Effector memory CD8-positive, alpha-beta T cell (primary cell): ENCODE results near the gene TRAF3.
"Not testable (repeated sequence)": the region's sequence is repeated elsewhere in the genome, so short reads cannot be mapped to it uniquely, and the experiment has no call there.

Experiments used
- ATAC-seq: fragments of 150-1000 bp; cut with Tn5 transposase; replicated peaks from 2 replicates; pipeline ENCODE4 v1.10.0; 2021; ENCODE audit warnings: mild to moderate bottlenecking, moderate library complexity
- DNase-seq, 3 experiments: peaks; one replicate each; pipeline ENCODE4 v3.0.0; 2021
- H3K27ac Mint-ChIP-seq, 2 donors: one replicate each; pipeline ENCODE4 v1.8.0; 2022; ENCODE audit warnings: mild to moderate bottlenecking in 2 of 2, mixed read lengths in 2 of 2, moderate library complexity in 2 of 2
- H3K27me3 Mint-ChIP-seq, 2 donors: one replicate each; pipeline ENCODE4 v1.8.0; 2022; ENCODE audit warnings: mixed read lengths in 2 of 2
- H3K36me3 Mint-ChIP-seq: one replicate; pipeline ENCODE4 v1.8.0; 2022; ENCODE audit warnings: mild to moderate bottlenecking, moderate library complexity, mixed read lengths; ENCODE audit not compliant: insufficient read depth
- H3K4me1 Mint-ChIP-seq, 2 donors: one replicate each; pipeline ENCODE4 v1.8.0; 2022; ENCODE audit warnings: low read depth in 2 of 2, mixed read lengths in 2 of 2
- H3K4me3 Mint-ChIP-seq, 2 donors: one replicate each; pipeline ENCODE4 v1.8.0; 2022; ENCODE audit warnings: mild to moderate bottlenecking in 2 of 2, mixed read lengths in 2 of 2, moderate library complexity in 2 of 2
- H3K9me3 Mint-ChIP-seq, 2 donors: one replicate each; pipeline ENCODE4 v1.8.0; 2022; ENCODE audit warnings: mixed read lengths in 2 of 2

Gene TRAF3

GRCh38 chr14:102813691-102814090 is 36.4 kb downstream of the TRAF3 start:
- DNase-seq (no peak), ATAC-seq (no peak)
- H3K36me3 Mint-ChIP-seq: peaks cover 28% of the 10 kb centered on the region
- H3K4me3 Mint-ChIP-seq: no peak overlapping the region
- H3K9me3 Mint-ChIP-seq: no peaks in the 10 kb centered on the region
- H3K27me3 Mint-ChIP-seq: no peaks in the 10 kb centered on the region
- H3K4me1 Mint-ChIP-seq: peaks cover 37 to 62% of the 10 kb centered on the region in 2 donors
- peak overlapping the region in 1 of 2 donors; percentile 9 for H3K27ac Mint-ChIP-seq

DNA sequence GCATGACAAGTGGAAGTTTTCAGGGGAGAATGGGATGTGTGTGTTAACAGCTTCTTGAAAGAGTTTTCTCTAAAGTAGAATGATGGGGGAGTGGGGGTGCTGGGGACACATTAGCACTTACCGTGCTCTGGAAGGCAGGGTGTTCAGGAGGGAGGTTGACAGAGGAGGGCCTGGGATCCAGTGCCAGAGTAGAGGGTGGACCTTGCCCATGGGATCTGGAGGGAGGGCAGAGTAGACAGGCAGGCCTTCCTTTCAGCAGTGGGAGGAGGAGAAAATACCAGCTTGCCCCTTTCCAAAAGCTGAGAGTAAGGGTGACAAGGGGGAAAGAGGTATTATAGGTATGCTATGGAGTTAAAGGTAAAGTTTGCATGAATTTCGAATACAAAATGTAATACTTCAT is 40.1 kb downstream of the TRAF3 start:
- Mint-ChIP-seq H3K4me3 (no peak overlapping the region), H3K27ac (peak overlapping the region; percentile 26 to 96), H3K9me3 (no peaks in the 10 kb centered on the region)

GRCh38 chr14:102817942-102818940 is 41.0 kb downstream of the TRAF3 start:
- DNase-seq: no peak
- Mint-ChIP-seq H3K27me3 (no peaks in the 10 kb centered on the region), H3K27ac (peak overlapping the region; percentile 26 to 96), H3K4me3 (peak overlapping the region in 1 of 2 donors; percentile 81), H3K36me3 (peaks cover 28% of the 10 kb centered on the region), H3K4me1 (peaks cover 50 to 70% of the 10 kb centered on the region in 2 donors), H3K9me3 (no peaks in the 10 kb centered on the region)
- ATAC-seq: no peak

More for the DNA sequence above, 40.1 kb downstream of the TRAF3 start:
- H3K27me3 Mint-ChIP-seq: no peaks in the 10 kb centered on the region
- DNase-seq: no peak
- no peak for ATAC-seq
- peaks cover 25% of the 10 kb centered on the region for H3K36me3 Mint-ChIP-seq
- peaks cover 43 to 67% of the 10 kb centered on the region in 2 donors for H3K4me1 Mint-ChIP-seq

- peak; percentile 40 to 52 (median 44) for DNase-seq
- peaks cover 20% of the 10 kb centered on the region for H3K36me3 Mint-ChIP-seq
Observed at GRCh38 chr14:102819176-102819628, 42.0 kb downstream of the TRAF3 start.

DNA sequence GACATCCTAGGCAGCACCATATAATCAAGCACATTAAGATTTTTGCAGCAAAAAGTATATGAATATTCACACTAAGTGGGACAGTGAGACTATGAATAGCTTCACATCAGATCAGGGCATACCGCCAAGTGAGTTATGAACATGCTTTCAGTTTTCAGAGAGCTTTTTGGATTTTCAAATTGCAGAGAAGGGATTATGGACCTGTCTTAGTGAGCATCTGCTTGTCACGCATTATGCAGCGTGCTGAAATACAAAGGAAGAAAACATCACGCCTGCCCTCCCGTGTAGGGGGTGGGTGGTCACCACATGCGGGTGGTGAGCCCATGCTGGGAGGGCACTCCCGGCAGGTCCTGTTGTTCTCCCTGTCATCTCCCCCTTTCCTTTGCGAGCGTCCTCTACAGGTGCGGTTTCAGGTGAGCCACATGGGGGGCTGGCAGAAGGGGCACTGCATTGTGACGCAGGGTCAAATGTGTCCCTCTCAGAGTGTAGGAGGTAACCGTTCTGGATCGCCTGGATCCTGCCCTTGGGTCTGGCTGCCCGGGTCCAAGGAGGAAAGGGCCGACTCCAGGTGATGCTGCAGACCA is 42.6 kb downstream of the TRAF3 start:
- peaks cover 46 to 69% of the 10 kb centered on the region in 2 donors for H3K4me1 Mint-ChIP-seq
- peak overlapping the region; percentile 87 to 96 for H3K27ac Mint-ChIP-seq
- ATAC-seq (peak; percentile 21), DNase-seq (no peak)
- H3K27me3 Mint-ChIP-seq: no peaks in the 10 kb centered on the region
- H3K4me3 Mint-ChIP-seq: peak overlapping the region; percentile 74 to 81
- H3K9me3 Mint-ChIP-seq: no peaks in the 10 kb centered on the region
- peaks cover 20% of the 10 kb centered on the region for H3K36me3 Mint-ChIP-seq

More at GRCh38 chr14:102819176-102819628, 42.0 kb downstream of the TRAF3 start:
- no peaks in the 10 kb centered on the region for H3K9me3 Mint-ChIP-seq
- ATAC-seq: peak; percentile 87
- H3K4me3 Mint-ChIP-seq: peak overlapping the region; percentile 74 to 81
- no peaks in the 10 kb centered on the region for H3K27me3 Mint-ChIP-seq
- peaks cover 49 to 71% of the 10 kb centered on the region in 2 donors for H3K4me1 Mint-ChIP-seq
- peak overlapping the region; percentile 87 to 96 for H3K27ac Mint-ChIP-seq

GRCh38 chr14:102821252-102821651 is 44.0 kb downstream of the TRAF3 start:
- peak overlapping the region; percentile 54 to 78 for H3K27ac Mint-ChIP-seq
- peaks cover 20% of the 10 kb centered on the region for H3K36me3 Mint-ChIP-seq
- DNase-seq (no peak), ATAC-seq (peak; percentile 25)
- H3K4me1 Mint-ChIP-seq: peaks cover 57 to 68% of the 10 kb centered on the region in 2 donors
- no peaks in the 10 kb centered on the region for H3K27me3 Mint-ChIP-seq
- H3K9me3 Mint-ChIP-seq: no peaks in the 10 kb centered on the region
- peak overlapping the region; percentile 67 to 74 for H3K4me3 Mint-ChIP-seq

GRCh38 chr14:102822311-102822863 is 45.1 kb downstream of the TRAF3 start:
- DNase-seq (no peak), ATAC-seq (no peak)
- Mint-ChIP-seq H3K36me3 (peaks cover 19% of the 10 kb centered on the region), H3K9me3 (no peaks in the 10 kb centered on the region), H3K4me3 (peak overlapping the region; percentile 36 to 60), H3K4me1 (peaks cover 52 to 65% of the 10 kb centered on the region in 2 donors), H3K27ac (peak overlapping the region in 1 of 2 donors; percentile 89), H3K27me3 (no peaks in the 10 kb centered on the region)

DNA sequence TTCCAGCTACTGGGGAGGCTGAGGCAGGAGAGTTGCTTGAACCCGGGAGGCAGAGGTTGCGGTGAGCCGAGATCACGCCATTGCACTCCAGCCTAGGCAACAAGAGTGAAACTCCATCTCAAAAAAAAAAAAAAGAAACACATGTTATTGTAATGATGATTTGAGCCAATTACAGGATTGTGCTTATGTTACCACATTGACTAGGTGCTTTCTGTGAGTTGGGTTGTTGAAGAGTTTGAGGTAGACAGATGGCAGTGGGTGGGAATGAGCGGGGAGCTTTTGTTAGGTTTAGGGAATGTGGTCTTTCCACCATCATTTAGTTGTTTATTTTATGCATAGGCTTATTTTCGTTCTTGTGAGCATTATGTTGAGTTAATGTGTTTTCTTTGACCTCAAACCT is 45.6 kb downstream of the TRAF3 start:
- Mint-ChIP-seq H3K4me1 (peaks cover 53 to 62% of the 10 kb centered on the region in 2 donors), H3K27ac (peak overlapping the region in 1 of 2 donors; percentile 89), H3K4me3 (peak overlapping the region; percentile 36 to 60), H3K36me3 (peaks cover 19% of the 10 kb centered on the region)
- not testable (repeated sequence) for H3K9me3 Mint-ChIP-seq, H3K27me3 Mint-ChIP-seq, DNase-seq, ATAC-seq

GRCh38 chr14:102823546-102823945 is 46.3 kb downstream of the TRAF3 start:
- H3K4me1 Mint-ChIP-seq: peaks cover 51 to 61% of the 10 kb centered on the region in 2 donors
- H3K4me3 Mint-ChIP-seq: no peak overlapping the region
- H3K27me3 Mint-ChIP-seq: no peaks in the 10 kb centered on the region
- H3K36me3 Mint-ChIP-seq: peaks cover 19% of the 10 kb centered on the region
- no peaks in the 10 kb centered on the region for H3K9me3 Mint-ChIP-seq
- H3K27ac Mint-ChIP-seq: no peak overlapping the region
- DNase-seq (no peak), ATAC-seq (no peak)

DNA sequence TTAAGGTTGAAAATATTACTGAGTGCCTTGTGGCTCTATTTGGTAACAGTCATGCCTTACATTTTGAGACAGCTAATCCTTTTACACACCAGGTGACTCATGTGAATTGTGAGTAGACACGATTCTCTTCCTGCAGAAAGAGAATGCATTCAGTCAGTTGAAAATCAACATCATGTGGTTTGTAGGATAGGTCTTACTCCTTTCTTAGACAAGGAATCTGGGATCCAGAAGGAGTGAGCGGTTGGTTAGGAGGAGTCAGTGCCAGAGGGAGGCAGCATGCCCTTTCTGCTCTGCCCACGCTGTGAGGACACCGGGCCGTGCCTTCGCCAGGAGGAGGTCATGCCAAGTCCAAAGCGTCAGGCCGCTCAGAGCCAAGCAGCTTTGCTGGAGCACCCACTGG is 47.6 kb downstream of the TRAF3 start:
- ATAC-seq (no peak), DNase-seq (no peak)
- no peak overlapping the region for H3K4me3 Mint-ChIP-seq
- no peaks in the 10 kb centered on the region for H3K27me3 Mint-ChIP-seq
- no peaks in the 10 kb centered on the region for H3K9me3 Mint-ChIP-seq
- H3K4me1 Mint-ChIP-seq: peaks cover 49 to 62% of the 10 kb centered on the region in 2 donors
- no peak overlapping the region for H3K27ac Mint-ChIP-seq
- peaks cover 20% of the 10 kb centered on the region for H3K36me3 Mint-ChIP-seq

DNA sequence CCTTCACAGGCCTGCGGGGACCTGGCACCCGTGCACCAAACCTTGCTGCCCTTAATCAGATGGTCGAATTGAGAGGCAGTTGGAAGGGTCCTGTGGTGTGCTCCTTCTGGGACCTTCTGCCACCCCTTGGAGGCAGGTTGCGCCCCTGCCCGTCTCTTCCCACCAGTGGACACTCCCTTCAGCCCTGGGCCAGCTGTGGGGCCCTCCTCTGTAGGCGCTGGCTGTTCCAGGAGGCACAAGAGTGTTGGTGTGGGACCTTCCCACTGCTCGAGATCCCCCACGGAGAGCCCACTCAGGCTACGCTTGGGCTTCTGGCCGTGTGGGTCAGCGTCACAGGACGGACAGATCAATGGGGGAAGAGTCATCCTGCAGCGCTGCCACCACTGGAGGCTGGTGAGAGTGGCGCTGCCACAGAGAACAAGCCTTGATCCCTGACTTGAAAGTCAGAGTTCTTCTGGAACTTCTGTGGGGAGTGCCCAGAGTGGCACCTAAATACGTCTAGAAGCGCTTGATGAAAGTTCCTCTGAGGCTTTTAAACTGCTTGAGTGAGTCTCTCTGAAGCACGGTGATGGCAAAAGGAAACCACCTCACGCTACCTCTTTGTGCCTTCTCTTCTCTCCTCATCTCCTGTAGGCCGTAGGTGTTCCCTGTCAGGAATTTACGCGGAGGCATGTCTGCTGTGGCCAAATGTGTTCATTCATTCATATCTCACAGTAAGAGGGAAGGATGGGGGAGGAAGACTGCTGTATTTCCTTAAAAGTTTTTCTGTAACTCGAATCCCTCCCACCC is 48.3 kb downstream of the TRAF3 start:
- H3K27me3 Mint-ChIP-seq: no peaks in the 10 kb centered on the region
- ATAC-seq (no peak), DNase-seq (no peak)
- peaks cover 49 to 61% of the 10 kb centered on the region in 2 donors for H3K4me1 Mint-ChIP-seq
- H3K4me3 Mint-ChIP-seq: no peak overlapping the region
- peaks cover 22% of the 10 kb centered on the region for H3K36me3 Mint-ChIP-seq
- H3K9me3 Mint-ChIP-seq: no peaks in the 10 kb centered on the region
- no peak overlapping the region for H3K27ac Mint-ChIP-seq

- Mint-ChIP-seq H3K27ac (no peak overlapping the region), H3K4me1 (peaks cover 52 to 63% of the 10 kb centered on the region in 2 donors), H3K27me3 (no peaks in the 10 kb centered on the region), H3K9me3 (no peaks in the 10 kb centered on the region), H3K4me3 (no peak overlapping the region), H3K36me3 (peaks cover 29% of the 10 kb centered on the region)
- DNase-seq: no peak
- no peak for ATAC-seq
Observed at GRCh38 chr14:102826161-102826560, 48.9 kb downstream of the TRAF3 start.
